PC-3 (cell line): ENCODE data around the gene OR52I2. TPM values are rescaled to one million over a fixed set of nuclear protein-coding genes. Genes with fewer than 3 reads are reported as not detected.

Experiments
- ATAC-seq: fragments of 200-7000 bp; cut with Tn5 transposase; 2 replicates; pipeline ENCODE4 v1.9.1; 2020; ENCODE audit warnings: mild to moderate bottlenecking, moderate library complexity
- BruUV-seq: library from RNA; stranded (reverse); fragments of 400-500 nt; replicated peaks from 2 replicates; lab custom pipeline; 2021; lab: Mats Ljungman, UMichigan
- CTCF ChIA-PET: fragments of 300-600 bp; sonication (Branson Sonifier 250); formaldehyde crosslinking; loops from one replicate; lab custom pipeline; 2022; ENCODE audit warnings: antibody characterized with exemption; lab: Charles Lee
- POLR2A ChIA-PET: fragments of 300-600 bp; sonication (Branson Sonifier 250); formaldehyde crosslinking; loops from one replicate; lab custom pipeline; 2022; ENCODE audit warnings: antibody characterized with exemption; ENCODE audit not compliant: unreplicated experiment; lab: Charles Lee
- DNase-seq: peaks from one replicate; pipeline ENCODE4 v3.0.0-alpha.2; 2015
- H2AFZ ChIP-seq: fragments of 300-600 bp; sonication (generic); 2 replicates; pipeline ENCODE4 v1.6.0; 2016; ENCODE audit warnings: antibody characterized with exemption, low read length
- H3F3A ChIP-seq: fragments of 300-600 bp; sonication (generic); one replicate; pipeline ENCODE4 v1.6.0; 2017; ENCODE audit warnings: antibody characterized with exemption, low read length, control low read depth, mild to moderate bottlenecking; ENCODE audit not compliant: unreplicated experiment
- H3K27ac ChIP-seq: fragments of 300-600 bp; sonication (generic); 2 replicates; pipeline ENCODE4 v1.5.1; 2016; ENCODE audit warnings: mild to moderate bottlenecking, low read length
- H3K27me3 ChIP-seq: fragments of 300-600 bp; sonication (generic); 2 replicates; pipeline ENCODE4 v1.6.1; 2016; ENCODE audit warnings: low read length, mixed read lengths
- H3K36me3 ChIP-seq: fragments of 300-600 bp; sonication (generic); 2 replicates; pipeline ENCODE4 v1.6.1; 2016; ENCODE audit warnings: low read depth, mixed run types, low read length, mixed read lengths
- H3K4me1 ChIP-seq: fragments of 300-600 bp; sonication (generic); 2 replicates; pipeline ENCODE4 v1.5.1; 2016; ENCODE audit warnings: low read length; ENCODE audit not compliant: insufficient read depth
- H3K4me2 ChIP-seq: fragments of 300-600 bp; sonication (generic); 2 replicates; pipeline ENCODE4 v1.6.0; 2016; ENCODE audit warnings: low read length
- H3K4me3 ChIP-seq: fragments of 300-600 bp; sonication (generic); 2 replicates; pipeline ENCODE4 v1.5.1; 2016; ENCODE audit warnings: mild to moderate bottlenecking, low read length, mixed read lengths
- H3K79me2 ChIP-seq: fragments of 300-600 bp; sonication (generic); 2 replicates; pipeline ENCODE4 v1.6.1; 2017; ENCODE audit warnings: low read length, mixed read lengths
- H3K9ac ChIP-seq: fragments of 300-600 bp; sonication (generic); 2 replicates; pipeline ENCODE4 v1.6.0; 2016; ENCODE audit warnings: mild to moderate bottlenecking, low read length
- H3K9me2 ChIP-seq: fragments of 300-600 bp; sonication (generic); replicated peaks from 2 replicates; pipeline ENCODE4 v1.6.1; 2016; ENCODE audit warnings: mixed run types, low read length, mixed read lengths
- H3K9me3 ChIP-seq: fragments of 300-600 bp; sonication (generic); 2 replicates; pipeline ENCODE4 v1.6.1; 2016; ENCODE audit warnings: low read length, mixed read lengths
- H4K20me1 ChIP-seq: fragments of 300-600 bp; sonication (generic); 2 replicates; pipeline ENCODE4 v1.6.1; 2016; ENCODE audit warnings: low read length, mixed read lengths
- CTCF ChIP-seq: fragments of 300-600 bp; sonication (generic); conservative IDR thresholded peaks from 2 replicates; pipeline ENCODE4 v1.5.1; 2017; ENCODE audit warnings: antibody characterized with exemption, low read depth, mild to moderate bottlenecking, low read length
- EZH2 ChIP-seq: fragments of 300-600 bp; sonication (generic); IDR thresholded peaks from one replicate; pipeline ENCODE4 v1.6.1; 2017; ENCODE audit warnings: antibody characterized with exemption, mild to moderate bottlenecking, low read length; ENCODE audit not compliant: unreplicated experiment
- EZH2phosphoT487 ChIP-seq: fragments of 300-600 bp; sonication (generic); IDR thresholded peaks from 2 replicates; pipeline ENCODE4 v1.6.1; 2018; ENCODE audit warnings: mild to moderate bottlenecking, antibody characterized with exemption, low read length, borderline replicate concordance
- intact Hi-C: fragments of 100-400 bp; cut with micrococcal nuclease; formaldehyde crosslinking; loops from 2 replicates; pipeline ENCODE4 v1.9.0; 2023
- total RNA-seq: library from RNA; depleted of rRNA; stranded (reverse); fragments of >200 nt; gene quantifications from 2 replicates; pipeline ENCODE4 v1.2.3, GENCODE V29; 2014

OR52I2 gene
- total RNA-seq, 1 experiment from 2014 or later = not detected

GRCh38 chr11:4560467-4560866, 21.1 kb upstream of the OR52I2 start:
- Histone ChIP-seq H3K4me2 (no peak overlapping the region), H4K20me1 (no peaks in the 10 kb centered on the region), H3K9me3 (no peaks in the 10 kb centered on the region), H3K27ac (no peak overlapping the region), H3K9ac (no peak overlapping the region), H3K4me1 (no peaks in the 10 kb centered on the region), H3K79me2 (no peaks in the 10 kb centered on the region), H3K4me3 (no peak overlapping the region), H3K27me3 (no peaks in the 10 kb centered on the region), H3K36me3 (no peaks in the 10 kb centered on the region), H2AFZ (no peak overlapping the region), H3F3A (no peaks in the 10 kb centered on the region), H3K9me2 (no peaks in the 10 kb centered on the region)
- intact Hi-C loops = no loop called here
- ChIA-PET POLR2A (no interaction called here), CTCF (no interaction called here)
- DNase-seq (no peak), ATAC-seq (no peak)
- TF ChIP-seq EZH2phosphoT487 (no peak), CTCF (no peak), EZH2 (no peak)
- BruUV-seq = no TSS peak

GRCh38 chr11:4565371-4565770, 16.2 kb upstream of the OR52I2 start:
- TF ChIP-seq EZH2phosphoT487 = no peak
- TF ChIP-seq CTCF = no peak
- no peak for TF ChIP-seq EZH2
- DNase-seq = peak; percentile 34
- POLR2A ChIA-PET = no interaction called here
- Histone ChIP-seq H3K4me2 (no peak overlapping the region), H3K27ac (no peak overlapping the region), H3K4me1 (no peaks in the 10 kb centered on the region), H3K36me3 (no peaks in the 10 kb centered on the region), H3K27me3 (peaks cover 10% of the 10 kb centered on the region; the same call in 1 of the 2 replicates), H3F3A (no peaks in the 10 kb centered on the region), H3K9me3 (no peaks in the 10 kb centered on the region), H3K9me2 (no peaks in the 10 kb centered on the region), H4K20me1 (no peaks in the 10 kb centered on the region), H3K9ac (no peak overlapping the region), H2AFZ (no peak overlapping the region), H3K79me2 (no peaks in the 10 kb centered on the region), H3K4me3 (no peak overlapping the region)
- BruUV-seq = no TSS peak
- ATAC-seq = no peak; the same call in 1 of the 2 replicates
- intact Hi-C loops = no loop called here
- CTCF ChIA-PET = no interaction called here

- H3K9ac ChIP-seq = no peak overlapping the region
- H3K9me3 ChIP-seq = no peaks in the 10 kb centered on the region
- H3K27me3 ChIP-seq = peaks cover 18% of the 10 kb centered on the region; the same call in 1 of the 2 replicates
- H3K4me1 ChIP-seq = no peaks in the 10 kb centered on the region
- DNase-seq (no peak), ATAC-seq (no peak)
- POLR2A ChIA-PET = no interaction called here
- no peak for TF ChIP-seq CTCF
- TF ChIP-seq EZH2phosphoT487 = no peak
- TF ChIP-seq EZH2 = no peak
- no peak overlapping the region for H3K4me3 ChIP-seq
- H3K9me2 ChIP-seq = no peaks in the 10 kb centered on the region
- no peaks in the 10 kb centered on the region for H3F3A ChIP-seq
- no peak overlapping the region for H2AFZ ChIP-seq
- CTCF ChIA-PET = no interaction called here
- no peaks in the 10 kb centered on the region for H4K20me1 ChIP-seq
- H3K36me3 ChIP-seq = no peaks in the 10 kb centered on the region
- H3K27ac ChIP-seq = no peak overlapping the region
- H3K79me2 ChIP-seq = no peaks in the 10 kb centered on the region
- BruUV-seq = no TSS peak
- H3K4me2 ChIP-seq = no peak overlapping the region
- intact Hi-C loops = no loop called here
Measured at GRCh38 chr11:4569075-4569474, 12.5 kb upstream of the OR52I2 start.
